HK-2 (cell line): ENCODE measurements around the gene TGOLN2.

Experiments used
- DNase-seq: peaks from one replicate; pipeline ENCODE4 v3.0.0-alpha.2; 2018; ENCODE audit not compliant: unreplicated experiment

TGOLN2 gene

DNA sequence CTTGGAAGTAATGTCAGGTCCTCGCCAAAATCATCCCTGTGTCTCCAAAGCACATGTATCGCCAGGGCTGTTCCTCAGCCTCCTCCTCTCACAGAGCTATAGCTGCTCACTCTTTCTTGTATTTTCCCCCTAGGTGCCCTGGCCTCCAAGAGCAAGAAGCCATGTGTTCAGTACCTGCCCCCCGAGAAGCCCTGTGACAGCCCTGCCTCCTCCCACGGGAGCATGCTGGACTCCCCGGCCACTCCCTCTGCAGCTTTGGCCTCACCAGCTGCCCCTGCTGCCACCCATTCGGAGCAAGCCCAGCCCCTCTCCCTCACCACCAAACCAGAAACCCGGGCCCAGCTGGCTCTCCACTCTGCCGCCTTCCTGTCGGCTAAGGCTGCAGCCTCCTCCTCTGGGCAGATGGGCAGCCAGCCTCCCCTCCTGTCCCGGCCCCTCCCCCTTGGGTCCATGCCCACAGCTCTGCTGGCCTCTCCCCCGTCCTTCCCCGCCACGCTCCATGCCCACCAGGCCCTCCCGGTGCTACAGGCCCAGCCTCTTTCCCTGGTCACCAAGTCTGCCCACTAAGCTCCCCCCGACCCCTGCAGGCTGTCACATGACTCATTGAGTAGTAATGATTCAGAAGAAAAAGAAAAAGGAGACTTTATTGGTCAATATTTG is 18.8 kb downstream of the TGOLN2 start:
- peak; percentile 97 for DNase-seq

DNA sequence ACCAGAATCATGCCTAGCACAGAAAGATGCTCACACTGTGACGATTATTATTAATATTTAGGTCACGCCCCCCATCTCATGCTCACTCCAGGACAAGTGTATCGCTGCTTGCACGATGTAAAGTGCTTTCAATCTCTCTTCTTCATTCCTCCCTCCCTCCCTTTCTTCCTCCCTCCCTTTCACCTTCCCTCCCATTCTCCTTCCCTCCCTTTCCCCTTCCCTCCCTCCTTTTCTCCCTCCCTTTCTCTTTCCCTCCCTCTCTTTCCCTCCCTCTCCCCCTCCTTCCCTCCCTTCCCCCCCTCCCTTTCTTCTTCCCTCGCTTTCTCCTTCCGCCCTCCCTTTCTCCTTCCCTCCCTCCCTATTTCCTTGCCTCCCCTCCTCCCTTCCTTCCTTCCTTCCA is 19.6 kb downstream of the TGOLN2 start:
- no peak for DNase-seq

DNA sequence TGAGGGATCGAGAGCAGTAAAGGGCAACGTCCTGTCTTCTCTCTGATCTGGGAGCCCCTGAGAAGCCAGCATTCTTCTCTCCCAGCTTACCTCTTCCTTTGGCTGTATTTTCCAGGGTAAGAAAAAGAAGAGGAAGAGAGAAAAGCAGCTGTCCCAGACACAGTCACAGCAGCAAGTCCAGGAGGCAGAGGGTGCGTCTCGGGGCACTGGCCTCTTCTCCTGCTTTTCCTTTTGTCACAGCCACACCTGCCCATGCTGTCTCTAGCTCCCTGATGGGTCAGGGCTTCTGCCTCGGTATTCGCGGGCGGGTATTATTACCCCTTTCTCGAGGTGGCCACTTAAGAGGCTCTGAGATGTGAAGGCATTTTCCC is 20.3 kb downstream of the TGOLN2 start:
- DNase-seq = no peak

DNA sequence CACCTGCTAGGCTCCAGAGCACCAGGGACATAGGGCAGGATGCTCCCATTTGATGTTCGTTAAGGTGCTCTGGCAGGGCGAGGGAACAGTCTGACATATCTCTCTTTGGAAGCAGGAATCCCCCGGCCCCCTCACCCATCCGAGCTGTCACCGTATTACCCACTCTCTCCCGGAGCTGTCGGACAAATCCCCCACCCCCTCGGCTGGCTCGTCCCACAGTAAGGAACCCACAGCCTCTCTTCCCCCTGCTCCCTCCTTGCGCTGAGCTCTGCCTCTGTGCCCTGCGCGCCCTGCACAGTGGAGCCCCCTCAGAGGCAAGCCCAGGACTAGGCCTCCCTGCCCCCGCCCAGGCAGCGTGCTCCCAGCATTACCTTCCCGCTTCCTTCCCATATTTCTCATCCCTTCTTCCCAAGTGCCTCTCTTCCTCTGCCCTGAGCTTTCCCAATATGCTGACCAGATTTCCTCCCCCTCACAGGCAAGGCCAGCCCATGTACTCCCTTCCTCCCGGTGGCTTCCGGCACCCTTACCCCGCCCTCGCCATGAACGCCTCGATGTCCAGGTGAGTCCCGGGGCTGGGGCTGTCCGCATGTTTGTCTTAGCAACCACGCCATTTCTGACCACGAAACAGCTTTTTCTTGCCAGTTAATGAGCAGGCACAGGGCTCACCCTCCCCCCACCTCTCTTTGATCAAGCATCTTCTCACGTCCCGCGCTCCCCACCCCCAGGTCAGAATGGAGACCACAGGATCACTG is 23.8 kb downstream of the TGOLN2 start:
- no peak for DNase-seq

DNA sequence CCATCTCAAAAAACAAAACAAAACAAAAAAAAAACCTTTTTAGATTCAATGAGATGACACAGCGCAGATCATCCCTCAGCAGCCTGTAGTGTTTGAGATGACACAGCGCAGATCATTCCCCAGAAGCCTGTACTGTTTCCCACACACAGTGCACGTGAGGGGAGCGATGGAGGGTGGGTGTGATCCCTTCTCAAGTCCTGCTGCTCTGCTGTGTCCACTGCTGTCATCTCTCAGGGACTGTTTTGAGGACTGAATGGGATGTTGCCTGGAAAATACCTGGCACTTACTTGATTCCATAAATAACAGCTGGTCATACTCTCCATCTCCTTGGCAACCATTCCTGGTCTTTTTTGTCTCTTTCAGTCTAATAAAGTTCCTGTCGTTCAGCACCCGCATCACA is 25.7 kb downstream of the TGOLN2 start:
- no peak for DNase-seq

DNA sequence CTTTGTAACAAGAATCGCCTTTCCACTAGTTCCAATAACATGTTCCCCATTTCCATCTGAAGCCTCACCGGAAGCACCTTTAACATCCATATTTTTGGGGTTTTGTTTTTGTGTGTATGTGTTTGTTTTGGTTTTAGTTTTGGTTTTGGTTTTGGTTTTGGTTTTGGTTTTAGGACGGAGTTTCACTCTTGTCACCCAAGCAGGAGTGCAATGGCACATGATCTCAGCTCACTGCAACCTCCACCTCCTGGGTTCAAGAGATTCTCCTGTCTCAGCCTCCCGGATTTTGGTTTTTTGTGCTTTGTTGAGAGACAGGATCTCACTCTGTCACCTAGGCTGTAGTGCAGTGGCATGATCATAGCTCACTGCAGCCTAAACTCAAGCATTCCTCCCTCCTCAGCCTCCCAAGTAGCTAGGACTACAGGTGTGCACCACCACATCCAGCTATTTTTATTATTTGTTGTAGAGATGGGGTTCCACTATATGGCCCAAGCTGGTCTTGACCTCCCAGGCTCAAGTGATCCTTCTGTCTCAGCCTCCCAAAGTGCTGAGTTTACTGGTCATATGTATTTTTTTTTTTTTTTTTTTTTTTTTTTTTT is 36.3 kb downstream of the TGOLN2 start:
- no peak for DNase-seq

DNA sequence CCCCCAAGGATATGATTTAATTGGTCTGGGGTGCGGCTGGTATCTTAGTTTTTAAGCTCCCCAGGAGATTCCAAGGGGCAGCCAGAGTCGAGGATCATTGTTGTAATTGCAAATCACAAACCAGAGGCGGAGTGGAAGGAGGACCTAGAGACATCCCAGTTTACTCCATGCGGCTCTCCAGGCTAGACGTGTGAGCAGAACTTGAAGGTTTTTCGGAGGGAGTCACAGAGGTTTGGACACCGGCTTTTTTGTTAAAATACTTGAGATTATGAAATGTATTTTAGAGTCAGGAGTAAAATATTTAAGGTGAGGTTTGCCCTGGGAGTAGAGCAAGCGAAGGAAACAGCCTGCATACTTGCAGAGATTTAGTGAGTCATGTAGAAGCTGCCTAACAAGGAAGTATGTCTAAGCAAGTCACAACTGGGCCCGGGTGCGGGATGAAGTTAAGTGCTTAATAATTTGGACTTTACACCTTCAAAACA is 39.5 kb downstream of the TGOLN2 start:
- DNase-seq = peak; percentile 25

DNA sequence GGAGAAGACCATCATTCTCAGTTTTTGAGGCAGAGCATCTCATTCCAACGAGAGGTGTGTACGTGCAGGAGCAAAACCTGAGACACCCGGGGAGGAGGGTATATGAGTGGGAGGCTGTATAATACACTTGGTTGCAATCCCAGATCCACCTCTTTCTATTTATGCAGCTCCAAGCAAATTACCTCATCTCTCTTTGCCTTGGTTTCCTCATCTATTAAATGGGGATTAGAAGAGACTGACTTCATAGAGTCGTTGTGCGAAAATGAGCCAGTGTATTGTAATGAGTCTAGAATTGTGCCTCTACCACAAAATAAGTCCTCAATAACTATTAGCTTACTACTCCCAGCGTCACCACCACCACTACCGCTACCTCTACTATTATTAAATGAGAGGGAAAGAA is 40.1 kb downstream of the TGOLN2 start:
- DNase-seq = no peak

DNA sequence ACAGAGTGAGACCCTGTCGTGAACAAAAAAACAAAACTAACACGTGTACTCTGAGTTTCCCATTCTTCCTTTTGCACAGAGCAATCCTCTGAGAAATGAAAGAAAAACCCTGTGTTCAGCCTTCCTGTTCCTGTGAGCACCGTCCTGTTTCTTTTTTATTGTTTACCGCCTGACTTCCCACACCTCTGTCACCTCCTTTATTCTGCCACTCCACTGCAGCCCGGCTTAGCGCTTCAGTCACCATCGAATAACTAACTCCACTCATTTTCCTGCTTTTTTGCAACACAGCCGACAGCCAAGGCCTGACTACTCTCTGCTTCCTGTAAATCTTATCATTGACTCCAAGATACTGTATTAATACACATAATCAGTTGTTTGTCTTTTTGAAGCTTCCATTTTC is 40.9 kb downstream of the TGOLN2 start:
- no peak for DNase-seq

DNA sequence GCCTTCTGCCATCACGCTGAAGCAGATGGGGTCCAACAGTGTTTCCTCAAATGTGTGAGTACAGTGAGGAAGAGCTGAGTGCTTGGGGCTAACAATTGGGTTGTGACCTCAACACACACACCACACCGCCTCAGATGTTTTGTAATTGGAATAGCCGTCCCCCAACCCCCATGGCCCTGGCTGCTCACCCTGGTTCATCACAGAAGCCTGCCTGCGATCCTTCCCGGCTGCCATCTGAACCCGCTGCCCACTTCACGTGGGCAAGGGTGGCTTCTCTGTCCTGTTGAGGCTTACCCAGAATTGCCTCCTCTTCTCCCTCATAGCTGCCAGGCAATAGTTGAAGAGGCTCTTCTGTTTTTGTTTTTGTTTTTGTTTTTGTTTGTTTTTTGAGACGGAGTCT is 44.1 kb downstream of the TGOLN2 start:
- DNase-seq = no peak

DNA sequence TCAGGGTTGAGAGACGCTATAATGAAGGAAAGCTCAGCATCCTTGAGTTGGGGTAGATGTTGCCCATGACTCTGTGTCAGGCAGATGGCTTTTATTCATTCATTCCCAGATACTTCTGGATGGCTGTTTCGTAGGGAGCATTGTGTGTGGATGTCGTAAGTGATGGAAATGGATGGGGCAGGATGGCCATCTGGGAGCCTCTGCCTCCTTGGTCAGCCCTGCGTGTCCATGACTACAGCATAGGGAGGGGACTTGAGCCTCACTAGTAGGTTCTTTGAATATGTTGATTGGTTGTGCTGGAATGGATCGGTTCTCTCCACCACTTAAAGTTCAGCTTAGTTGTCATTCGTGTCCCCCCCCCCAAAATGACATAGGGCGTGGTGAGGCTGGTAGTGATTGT is 44.9 kb downstream of the TGOLN2 start:
- no peak for DNase-seq

DNA sequence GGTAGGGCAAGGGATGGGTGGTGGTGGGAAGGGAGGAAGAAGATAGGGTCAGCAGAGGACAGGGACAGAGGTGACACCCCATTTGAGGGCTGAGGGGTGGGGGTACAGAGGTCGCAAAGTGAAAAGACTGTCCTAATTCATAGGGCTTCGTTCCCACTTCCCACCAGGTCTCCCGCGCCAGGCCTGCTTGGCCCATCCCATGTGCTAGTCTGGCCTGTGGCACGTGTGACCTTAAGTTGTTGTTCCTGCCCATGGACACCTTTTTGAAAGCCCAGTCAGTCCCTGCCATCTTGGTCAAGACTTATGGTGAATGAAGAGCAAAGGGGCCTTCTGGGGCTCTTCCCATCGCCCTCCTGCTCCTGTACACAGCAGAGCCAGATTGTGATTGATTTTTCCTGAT is 46.2 kb downstream of the TGOLN2 start:
- no peak for DNase-seq

DNA sequence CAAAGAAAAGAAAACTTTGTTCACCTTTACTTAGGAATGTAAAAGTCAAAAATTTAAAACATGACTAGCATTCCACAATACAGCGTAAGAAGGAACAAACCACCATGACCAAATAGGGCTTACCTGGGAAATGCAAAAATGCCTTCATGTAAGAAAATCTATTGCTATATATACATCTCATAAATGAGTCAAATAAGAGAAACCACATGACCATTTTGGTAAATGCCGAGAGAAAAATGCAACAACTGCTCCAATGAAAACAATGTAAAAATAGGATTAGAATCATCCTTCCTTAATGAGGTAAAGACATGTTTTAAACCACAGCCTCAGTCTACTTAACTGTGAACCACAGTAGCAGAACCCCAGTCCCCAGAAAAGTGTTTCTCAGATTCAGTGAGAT is 49.4 kb downstream of the TGOLN2 start:
- DNase-seq = no peak

DNA sequence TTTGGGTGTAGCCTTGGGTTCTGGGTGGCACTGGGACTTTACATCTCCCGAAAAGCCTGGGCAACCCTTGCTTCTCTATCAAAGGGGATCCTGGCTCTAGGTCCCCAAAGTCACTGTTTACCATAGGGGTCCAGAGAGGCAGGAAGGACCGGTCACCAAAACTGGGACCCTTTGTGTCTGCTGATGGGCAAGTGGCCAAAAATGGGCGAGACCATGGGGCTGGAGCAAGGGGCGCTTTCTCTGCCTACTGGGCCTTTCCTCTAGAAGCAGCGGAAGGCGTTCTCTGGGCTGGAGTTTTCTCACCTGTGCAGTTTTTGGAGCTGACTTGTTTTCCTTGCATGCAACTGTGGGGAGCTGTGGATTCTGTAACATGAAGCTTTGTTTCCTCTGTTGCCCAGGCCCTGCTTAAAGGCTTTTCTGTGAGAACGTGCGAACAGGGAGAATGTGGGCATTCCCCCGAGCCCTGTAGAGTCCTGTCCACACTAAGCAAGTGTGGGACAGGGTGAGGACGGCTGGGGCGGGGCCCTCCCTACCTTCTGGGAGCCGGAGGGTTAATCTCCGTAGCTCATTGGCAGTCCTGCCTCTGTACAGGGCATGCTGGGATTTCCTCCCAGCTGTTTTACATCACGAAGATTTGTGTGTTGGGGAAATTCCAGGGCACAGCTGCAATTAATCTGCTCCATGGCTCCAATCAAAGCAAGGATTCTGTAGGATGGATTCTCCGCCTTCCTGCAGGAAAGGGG is 50.2 kb downstream of the TGOLN2 start:
- DNase-seq = no peak

DNA sequence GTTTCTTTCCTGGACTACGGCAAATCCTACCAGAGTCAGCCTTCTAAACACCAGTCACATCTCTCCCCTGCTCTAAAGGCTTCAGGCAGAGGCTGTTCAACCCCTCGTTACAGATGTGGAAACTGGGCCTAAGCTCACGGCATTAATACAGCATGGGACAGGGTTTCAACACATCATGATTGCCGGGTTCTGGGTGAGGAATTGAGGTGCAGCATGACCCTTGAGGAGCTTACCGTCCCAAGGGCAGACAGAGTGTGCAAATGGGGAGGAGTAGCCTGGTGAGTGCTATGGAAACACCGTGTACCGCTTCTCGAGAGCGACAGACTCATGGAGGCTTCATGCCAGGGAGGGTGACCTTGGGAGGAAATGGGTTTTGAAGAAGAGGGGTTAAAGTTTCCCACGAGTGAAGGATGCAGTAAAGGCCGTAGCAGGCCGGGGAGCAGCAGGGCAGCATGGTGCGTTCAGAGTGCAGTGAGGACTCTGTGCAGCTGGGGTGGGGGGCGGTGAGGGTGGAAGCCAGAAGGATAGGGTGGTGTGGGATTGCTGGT is 51.1 kb downstream of the TGOLN2 start:
- no peak for DNase-seq

DNA sequence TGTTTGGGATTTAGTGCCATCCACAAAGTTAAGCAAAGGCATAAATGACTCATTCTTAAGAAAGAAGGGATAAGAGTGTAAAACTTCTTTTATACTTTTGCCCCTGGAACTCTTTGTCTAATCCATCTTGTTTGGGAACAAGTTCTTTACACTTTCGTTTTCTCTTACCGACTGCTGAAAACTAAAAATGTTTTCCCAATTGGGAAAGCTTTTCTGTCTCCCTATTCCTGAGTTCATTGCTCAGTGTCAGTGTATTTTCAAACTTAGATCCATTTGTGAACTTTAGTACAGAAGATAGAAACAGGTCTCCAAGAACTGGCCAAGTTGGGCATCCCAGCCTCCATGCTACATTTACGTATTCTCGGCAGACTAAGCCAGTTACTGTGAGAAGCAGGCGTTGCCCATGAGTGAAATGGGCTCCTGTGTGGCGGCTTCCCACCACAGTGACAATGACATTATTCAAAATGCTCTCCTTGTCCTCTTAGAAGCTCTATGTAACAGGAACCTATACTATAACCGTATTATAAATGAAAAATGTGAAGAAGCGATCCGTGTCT is 51.7 kb downstream of the TGOLN2 start:
- DNase-seq = no peak

DNA sequence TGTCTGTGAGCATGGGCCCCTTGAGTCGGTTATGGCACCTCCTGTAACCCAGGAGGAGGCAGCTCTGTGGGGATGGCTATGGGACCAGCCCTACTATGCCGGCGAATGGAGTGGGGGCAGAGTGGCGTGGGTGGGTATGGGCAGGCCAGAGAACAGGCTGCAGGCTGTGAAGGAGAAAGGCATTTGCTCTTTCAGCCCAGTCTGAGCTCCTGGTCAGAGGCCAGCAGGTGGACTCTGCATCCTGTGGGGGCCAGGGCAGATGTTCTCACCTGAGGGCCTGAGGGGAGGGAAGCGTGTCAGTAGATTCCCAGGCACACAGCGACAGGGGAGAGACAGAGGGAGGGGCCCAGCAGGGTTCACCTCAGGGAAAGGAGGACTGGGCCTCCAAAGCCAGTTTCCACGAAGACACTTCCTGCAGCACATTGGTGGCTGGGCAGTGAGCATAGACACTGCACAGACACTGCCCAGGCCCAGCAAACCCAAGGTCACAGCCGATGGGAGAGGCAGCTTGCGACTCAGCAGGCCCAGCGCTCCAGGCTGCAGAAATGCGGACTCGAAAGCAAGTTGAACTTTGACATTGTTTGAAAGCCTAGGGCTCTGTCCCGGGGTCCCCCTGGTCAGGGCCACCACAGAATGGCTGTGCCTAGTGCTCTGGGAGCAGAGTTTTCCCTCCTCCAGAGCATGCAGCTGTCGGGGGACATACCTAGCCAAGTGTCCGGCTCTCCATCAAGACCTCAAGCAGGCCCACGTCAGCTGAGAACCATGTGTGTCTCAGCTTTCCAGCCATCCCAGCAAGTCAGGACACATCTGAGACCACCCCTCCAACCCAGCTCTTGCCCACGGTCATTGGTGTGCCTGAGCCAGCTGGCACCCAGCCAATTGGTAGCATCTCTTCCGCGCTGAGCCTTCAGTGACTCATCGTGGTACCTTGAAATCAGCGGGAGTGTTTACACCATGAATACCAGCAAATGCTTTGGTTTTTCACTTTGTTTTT is 53.8 kb downstream of the TGOLN2 start:
- peak; percentile 22 for DNase-seq

DNA sequence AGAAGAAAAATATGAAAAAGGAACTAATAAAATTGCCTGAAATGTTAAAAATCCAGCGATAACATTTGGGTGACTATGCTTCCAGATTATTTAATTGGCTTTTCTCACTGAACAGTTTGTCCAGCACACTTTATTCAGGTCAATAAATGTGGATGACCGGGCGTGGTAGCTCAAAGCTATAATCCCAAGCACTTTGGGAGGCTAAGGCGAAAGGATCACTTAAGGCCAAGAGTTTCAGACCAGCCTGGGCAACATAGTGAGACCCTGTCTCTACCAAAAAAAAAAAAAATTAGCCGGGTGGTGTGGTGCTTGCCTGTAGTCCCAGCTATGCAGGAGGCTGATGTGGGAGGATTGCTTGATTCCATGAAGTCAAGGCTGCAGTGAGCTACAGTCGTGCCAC is 55.4 kb downstream of the TGOLN2 start:
- DNase-seq = no peak

DNA sequence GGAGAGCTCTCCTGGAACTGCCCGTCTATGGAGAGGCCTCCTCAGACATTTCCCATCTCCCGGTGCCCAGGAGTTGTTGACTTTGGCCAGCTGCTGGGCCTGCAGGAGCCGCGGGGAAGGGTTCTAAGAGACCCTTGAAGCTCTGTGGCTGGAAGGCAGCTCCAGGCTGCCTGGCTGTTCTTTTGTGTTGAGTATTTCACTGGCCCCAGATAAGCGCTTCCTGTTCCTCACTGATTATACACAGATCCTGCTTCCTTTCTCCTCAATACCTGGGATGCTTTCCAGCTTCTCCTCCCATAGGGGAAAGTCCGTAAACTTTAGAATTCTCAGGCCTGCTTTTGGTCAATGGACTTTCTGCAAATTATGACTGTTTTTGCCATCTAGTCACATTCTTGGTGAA is 57.8 kb downstream of the TGOLN2 start:
- no peak for DNase-seq
